ENCODE measurements around the gene SOX15.
A peak's percentile ranks its signal among the peaks of the same experiment; 100 is the strongest.
"Not testable (repeated sequence)": the region's sequence is repeated elsewhere in the genome, so short reads cannot be mapped to it uniquely, and the experiment has no call there.

The SOX15 gene

DNA sequence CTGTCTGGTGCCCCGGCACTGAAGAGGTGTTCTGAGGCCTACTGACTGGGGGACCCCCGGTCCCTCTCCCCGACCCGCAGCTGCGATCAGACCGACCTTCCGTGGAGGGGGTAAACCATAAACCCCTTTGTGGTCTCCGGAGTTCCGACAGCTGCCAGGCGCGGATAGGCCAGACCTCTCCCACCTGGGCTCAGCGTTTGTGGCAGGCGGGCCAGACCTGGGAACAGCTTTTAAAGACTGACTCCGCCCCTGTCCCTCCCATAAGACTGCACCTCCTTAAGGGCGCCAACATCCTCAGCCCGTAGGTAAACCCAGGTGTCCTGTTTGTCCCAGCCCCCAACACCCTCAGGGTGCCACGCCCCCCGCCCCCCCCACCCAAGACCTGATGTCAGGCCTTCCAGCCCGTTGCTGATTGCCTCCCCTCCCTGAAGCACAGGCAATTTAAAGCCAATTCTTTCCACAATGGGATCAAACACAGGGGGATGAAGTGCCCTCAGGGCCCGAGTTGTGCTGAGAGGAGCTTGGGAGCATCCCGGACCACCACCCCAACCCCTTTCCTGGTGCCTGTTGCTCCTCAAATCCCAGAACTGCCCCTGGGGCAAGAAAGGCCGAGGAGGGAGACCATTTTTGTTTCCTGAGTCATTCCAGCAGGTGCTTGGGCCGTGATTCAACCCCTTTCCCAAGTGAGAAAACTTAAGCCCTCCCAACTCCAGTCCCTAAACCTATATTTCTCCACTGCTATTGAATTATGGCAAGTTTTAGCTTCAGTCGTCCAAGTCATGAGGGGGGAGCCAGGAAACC is at the start of gene SOX15:
TSS of gene SOX15 (minus strand) at position 204 of the 801 bp plus-strand sequence. CDS start 418 bp downstream, outside the sequence.
- no peak for DNase-seq (ENCODE audit: low read depth)

DNA sequence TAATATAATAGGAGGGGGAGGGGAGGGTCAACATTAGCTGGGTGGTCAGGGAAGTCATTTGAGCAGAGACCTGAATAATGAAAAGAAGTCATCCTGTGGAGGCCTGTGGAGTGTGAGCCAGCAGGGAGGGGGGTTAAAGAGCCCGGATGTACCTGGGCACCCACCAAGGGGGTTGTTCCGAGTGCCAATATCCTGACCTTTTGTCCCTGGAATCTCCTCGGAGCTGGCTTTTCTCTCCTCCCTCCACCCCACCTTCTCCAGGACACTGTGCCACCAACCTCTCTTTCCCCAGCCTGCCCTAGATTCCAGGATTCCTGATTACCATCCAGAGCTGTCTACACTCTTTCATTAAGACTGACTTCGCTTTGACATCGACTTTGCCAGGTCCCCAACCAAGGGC is 46.3 kb upstream of the SOX15 start:
- no peak for DNase-seq (ENCODE audit: low read depth)

DNA sequence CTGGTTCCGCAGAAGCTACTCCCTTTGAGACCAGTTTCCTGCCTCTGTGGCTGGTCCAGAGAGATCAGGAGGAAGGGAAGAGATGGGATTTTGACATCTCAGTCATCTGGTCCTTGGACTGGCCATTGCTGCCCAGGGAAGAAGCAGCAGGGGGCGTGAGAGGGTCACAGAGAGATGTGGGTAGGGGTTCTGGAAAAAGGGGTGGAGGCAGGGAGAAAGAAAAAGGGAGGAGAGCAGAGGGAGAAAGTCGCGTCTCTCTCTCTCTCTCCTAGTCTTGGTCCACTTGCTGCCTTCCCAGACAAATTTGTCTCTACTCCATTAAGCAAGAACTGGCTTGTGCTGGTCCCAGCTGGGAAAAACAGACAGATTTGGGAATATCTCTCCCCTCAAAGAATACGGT is 44.5 kb upstream of the SOX15 start:
- no peak for DNase-seq (ENCODE audit: low read depth)

DNA sequence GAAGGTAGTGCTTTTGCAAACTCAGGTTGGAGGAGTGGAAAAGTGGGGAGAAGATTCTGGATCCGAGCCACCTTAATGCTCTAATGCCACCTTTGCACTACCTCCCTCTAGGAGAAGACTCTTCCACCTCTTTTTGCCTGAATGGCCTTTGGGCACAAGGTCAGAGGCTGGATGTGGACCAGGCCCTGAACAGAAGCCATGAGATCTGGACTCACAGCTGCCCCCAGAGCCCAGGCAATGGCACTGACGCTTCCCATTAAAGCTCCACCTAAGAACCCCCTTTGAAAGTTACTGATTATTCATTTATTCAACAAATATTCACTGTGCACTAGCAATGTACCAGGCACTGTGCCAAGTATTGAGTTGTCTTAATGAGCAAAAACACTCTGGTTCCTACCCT is 43.2 kb upstream of the SOX15 start:
- DNase-seq (ENCODE audit: low read depth) = no peak

DNA sequence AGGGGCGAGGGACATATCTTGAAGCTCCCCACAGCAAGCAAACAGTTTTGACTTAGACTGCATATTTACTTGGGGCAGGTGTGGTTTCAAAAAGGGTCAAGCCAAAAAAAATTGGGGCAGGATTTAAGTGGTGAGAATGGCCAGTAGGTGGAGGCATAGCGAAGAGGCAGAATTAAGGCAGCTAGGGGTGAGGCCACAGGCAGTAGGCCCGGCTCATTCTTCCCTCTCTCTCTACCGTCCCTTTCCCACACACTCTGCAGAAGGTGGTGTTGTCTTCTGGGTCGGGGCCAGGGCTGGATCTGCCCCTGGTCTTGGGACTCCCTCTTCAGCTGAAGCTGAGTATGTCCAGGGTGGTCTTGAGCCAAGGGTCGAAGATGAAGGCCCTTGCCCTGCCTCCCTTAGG is 42.6 kb upstream of the SOX15 start:
- peak; percentile 30 for DNase-seq (ENCODE audit: low read depth)

DNA sequence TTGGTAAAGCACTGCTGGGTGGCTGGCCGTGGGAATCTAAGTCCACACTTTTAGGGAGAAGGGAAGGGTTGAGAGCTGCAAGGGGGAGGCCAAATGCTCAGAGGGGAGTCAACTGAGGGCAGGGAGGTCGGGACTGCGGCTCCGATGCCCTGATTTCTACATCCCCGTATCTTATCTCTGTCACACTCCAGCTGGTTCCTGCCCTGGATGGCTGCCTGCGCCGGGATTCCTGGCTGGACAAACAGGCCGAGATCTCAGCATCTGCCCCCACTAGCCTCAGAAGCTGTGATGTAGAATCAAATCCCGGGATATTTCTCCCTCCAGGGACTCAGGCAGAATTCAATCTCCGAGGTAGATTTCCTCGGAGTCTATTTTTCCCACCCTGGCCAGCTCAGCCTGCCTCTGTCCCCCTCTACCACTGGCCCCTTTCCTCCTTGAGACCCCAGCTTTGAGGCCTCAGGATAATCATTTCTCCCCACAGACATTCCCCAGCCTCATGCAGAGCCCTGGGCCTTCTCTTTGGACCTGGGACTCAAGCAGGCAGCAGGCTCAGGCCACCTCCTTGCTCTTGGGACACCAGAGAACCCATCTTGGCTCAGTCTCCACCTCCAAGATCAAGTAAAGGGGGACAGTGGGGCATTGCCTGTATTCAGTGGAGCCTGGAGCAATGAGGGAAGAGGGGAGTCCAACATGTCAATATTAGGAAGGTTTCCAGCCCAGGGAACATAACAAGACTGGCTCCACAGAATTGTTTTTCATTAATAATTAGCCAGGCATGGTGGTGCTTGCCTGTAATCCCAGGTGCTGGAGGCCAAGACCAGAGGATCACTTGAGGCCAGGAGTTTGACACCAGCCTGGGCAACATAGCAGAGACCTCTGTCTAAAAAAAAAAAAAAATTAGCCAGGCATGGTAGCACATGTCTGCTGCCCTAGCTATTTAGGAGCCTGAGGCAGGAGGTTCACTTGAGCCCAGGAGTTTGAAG is 41.8 kb upstream of the SOX15 start:
- DNase-seq (ENCODE audit: low read depth) = no peak

DNA sequence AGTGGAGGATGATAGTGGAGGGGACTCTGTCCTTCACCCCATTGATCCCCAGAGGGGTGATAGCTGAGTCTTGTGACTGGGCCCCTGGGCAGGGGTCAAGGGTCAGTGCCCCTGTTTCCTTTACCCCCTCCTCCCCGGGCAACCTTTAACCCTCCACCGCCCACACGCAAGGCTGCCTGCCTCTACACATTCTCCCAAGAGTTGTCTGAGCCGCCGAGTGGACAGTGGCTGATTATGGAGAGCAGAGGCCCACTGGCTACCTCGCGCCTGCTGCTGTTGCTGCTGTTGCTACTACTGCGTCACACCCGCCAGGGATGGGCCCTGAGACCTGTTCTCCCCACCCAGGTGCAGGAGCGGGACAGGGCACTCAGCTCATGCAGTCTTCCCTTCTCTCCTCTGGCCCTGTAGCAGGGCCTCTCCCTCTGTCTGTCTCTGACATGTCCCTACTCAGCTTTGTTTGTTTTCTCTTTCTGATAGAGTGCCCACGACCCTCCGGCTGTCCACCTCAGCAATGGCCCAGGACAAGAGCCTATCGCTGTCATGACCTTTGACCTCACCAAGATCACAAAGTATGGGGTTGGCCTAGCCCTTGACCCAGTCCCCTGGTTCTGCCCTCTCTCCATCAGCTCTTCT is 40.2 kb upstream of the SOX15 start, which contains the start of gene SHBG:
TSS of gene SHBG (plus strand) at position 197 of the 633 bp plus-strand sequence. CDS start at position 235, 38 bp downstream.
- no peak for DNase-seq (ENCODE audit: low read depth)

DNA sequence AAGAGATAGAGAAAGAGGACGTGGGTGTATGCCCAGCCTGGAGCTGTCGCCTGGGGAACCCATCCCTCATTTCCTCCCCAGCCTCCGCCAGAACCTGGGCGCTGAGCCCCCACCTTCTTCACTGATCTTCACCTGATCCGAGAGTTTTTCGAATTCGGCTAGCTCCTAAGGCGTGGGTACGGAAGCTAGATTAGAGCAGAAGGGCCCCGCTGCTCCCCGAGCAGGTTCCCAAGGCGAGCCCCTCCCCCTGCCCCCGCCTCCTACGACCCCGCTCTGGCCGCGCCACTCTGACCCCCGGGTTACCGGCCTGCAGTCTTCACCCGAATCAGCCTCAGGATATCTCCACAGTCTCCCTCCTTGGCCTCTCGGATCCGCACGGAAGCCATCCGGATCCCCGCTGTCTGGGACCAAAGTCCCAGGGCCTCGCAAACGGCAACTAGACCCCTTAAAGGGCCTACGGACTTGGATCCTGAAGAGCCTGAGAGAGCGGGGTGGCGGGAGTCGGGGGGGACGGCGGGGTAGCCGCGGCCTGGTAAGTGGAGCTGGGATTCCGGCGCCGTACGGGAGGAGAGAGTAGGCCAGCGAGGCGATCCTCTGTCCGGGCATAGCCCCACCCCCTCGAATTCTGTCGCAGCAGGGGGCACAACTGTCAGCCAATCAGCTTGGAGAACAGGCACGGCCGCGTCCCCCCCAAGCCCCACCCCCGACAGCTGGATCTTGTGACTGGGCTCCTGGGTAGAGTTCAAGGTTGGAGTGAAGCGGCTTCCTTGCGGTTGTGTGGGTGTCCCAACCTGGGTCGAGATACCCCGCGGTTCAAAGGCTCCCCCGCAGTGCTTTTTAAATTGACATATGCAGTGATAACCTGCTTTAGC is 37.6 kb upstream of the SOX15 start, which contains the start of gene SAT2:
TSS of gene SAT2 (minus strand) at position 572 of the 872 bp plus-strand sequence. CDS start at position 386, 186 bp downstream.
- DNase-seq (ENCODE audit: low read depth) = peak; percentile 91

DNA sequence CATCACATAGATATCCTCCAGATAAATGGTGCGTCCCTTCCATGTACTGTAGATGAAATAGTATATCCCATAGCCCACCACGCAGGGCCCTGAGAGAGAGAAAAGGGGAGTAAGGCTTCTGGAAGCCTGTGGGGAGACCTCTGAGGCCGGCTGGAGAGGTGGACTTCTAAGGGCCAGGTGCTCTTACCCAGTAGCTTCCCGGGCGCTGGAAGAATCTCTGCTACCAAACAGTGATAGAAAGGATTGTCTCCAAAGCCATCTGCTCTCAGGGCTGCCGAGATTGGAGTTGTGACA is 37.0 kb upstream of the SOX15 start:
- no peak for DNase-seq (ENCODE audit: low read depth)

DNA sequence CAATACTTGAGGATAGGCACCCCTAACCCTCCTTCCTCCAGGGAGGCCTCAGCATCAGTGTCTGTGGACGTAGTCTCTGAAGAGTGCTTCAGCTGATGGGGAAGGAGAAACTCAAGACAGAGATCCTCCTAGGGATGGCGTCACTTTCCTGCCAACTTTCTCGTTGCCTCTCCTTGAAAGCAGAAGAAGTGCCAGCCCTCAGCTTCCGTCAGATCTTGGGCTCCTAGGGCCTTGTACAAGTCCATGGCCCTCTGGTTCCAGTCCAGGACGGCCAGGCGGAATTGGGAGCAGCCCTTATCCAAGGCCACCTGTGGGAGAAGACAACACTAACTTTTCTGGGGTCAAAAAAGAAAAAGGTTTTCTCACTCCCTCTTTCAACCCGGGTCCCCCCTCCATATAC is 36.4 kb upstream of the SOX15 start:
- DNase-seq (ENCODE audit: low read depth) = no peak

DNA sequence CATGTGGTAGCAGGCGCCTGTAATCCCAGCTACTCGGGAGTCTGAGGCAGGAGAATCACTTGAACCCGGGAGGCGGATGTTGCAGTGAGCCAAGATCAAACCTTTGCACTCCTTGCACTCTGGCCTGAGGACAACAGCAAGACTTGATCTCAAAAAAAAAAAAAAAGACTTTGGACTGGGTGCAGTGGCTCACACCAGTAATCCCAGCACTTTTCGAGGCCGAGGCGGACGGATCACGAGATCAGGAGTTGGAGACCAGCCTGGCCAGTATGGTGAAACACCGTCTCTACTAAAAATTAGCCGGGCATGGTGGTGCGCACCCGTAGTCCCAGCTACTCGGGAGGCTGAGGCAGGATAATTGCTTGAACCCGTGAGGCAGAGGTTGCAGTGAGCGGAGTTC is 35.9 kb upstream of the SOX15 start:
- DNase-seq (ENCODE audit: low read depth) = not testable (repeated sequence)

DNA sequence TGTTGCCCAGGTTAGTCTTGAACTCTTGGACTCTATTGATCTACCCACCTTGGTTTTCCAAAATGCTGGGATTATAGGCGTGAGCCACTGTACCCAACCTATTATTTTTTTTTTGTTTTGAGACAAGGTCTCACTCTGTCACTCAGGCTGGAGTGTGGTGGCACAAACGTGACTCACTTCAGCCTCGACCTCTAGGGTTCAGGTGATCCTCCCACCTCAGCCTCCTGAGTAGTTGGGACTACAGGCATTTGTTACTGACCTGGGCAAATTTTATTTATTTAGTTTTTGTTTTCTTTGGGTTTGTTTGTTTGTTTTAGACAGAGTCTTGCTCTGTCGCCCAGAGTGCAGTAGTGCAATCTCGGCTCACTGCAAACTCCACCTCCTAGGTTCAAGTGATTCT is 33.8 kb upstream of the SOX15 start:
- DNase-seq (ENCODE audit: low read depth) = no peak

DNA sequence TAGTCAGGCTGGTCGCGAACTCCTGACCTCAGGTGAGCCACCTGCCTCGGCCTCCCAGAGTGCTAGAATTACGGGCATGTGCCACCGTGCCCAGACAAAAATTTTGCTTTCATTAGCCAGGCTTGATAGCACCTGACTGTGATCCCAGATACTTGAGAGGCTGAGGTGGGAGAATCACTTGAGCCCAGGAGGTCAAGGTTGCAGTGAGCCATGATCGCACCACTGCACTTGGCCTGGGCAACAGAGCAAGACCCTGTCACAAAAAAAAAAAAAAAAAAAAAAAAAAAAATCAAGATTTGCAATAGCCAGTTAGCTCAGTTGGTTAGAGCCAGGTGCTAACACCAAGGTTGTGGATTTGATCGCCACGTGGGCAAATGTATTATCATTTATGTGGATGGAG is 30.9 kb upstream of the SOX15 start:
- DNase-seq (ENCODE audit: low read depth) = no peak

DNA sequence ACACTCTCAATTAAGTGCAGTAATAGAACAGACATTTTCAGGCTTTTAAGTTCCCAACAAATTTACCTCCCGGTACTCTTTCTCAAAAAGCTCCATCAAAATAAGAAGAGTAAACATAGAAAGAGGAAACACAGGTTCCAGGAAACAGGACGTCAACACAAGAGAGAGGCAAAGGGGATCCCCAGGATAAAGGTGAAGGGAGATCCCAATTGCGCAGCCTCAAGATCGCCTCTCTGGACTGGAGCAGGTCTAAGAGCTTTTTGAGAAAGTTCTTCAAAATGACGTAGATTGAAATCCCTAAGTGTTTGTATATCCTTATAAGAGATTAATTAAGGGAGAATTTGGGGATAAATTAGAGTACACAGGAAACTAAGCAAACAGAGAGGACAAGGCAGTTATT is 28.7 kb upstream of the SOX15 start:
- DNase-seq (ENCODE audit: low read depth) = no peak

DNA sequence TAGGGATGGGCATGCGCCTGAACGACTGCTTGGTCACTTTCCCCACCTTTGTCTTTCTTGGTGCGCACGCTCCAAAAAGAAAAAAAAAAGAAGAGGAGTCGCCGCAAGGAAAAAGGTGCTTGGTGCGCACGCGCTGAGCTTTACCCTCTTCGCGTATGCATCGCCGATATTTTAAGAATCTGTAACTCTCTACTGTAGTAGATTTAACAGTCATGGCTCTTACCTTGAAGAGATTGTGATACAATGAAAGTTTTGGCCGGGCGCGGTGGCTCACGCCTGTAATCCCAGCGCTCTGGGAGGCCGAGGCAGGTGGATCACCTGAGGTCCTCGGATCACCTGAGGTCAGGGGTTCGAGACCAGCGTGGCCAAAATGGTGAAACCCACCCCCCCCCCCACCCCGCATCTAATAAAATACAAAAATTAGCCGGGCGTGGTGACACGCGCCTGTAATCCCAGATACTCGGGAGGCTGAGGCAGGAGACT is 25.4 kb upstream of the SOX15 start:
- no peak for DNase-seq (ENCODE audit: low read depth)

DNA sequence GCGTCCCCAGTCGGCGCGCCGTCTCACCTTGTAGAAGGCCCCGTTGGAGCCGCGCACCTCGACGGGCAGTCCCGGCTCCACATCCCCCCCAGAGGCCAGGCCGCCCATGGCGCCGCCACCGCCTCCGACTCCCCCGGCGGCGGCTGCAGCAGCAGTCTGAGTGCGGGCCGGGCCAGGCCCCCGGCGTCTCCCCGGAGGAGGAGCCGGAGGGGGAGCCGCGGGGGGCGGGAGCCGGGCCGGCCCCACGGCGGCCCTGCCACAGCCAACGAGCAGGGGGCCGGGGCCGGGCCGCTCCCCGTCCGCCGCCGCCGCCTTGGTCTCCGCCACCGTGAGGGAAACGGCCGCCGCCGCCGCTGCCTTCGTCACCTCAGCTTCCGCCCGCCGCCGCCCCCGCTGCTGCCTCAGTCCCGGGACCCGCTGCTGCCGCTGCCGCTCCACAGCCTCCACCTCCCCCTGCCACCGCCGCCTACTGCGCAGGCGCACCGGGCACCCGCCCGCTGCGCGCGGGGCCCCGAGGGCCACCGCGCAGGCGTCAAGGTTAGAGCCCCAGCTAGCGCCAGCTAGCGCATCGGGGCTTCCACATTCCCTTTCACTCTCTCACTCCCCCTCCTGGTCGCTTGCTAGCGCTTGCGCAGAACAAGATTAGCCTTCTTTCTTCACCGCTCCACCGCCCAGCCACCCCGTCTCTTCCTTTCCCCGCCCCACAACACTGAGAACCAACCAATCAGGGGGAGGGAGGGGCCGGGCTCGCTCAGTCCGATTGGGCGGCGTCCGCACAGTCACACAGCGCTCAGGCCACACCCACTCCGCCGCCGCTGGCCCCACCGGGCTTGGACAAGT is 24.8 kb upstream of the SOX15 start, which contains the start of gene FXR2:
TSS of gene FXR2 (minus strand) at position 473 of the 840 bp plus-strand sequence. CDS start at position 108, 365 bp downstream.
- DNase-seq (ENCODE audit: low read depth) = peak; percentile 100

DNA sequence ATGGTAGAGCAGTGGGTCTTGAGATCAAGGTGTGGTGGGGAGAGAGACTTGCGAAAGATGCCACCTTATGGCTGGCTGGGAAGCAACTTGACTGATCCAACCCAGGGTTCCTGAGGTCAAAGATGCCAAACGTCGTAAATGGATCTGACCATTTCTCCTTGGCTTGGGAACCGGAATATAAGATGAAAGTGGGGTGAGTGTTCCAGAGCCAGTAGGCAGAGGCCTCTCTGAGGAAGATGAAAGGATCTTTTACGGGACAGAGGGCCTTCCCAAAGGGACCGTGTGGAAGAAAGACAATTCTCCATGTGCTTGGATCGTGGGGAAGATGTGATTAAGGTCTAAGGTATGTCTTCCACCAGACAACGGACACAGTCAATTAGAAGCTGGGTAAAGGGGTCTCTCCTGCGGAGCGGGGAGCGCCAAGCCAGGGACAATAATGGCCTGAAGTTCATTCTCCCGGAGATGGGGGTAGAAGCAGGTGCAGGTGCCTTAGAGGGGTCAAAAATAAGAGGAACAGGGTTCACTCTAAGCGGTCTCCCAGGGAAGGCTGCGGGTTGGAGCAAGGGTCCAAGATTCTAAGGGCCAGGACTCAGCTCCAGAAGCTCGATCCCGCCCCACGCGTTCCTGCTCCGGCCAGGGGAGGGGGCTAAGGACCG is 24.0 kb upstream of the SOX15 start:
- DNase-seq (ENCODE audit: low read depth) = no peak

DNA sequence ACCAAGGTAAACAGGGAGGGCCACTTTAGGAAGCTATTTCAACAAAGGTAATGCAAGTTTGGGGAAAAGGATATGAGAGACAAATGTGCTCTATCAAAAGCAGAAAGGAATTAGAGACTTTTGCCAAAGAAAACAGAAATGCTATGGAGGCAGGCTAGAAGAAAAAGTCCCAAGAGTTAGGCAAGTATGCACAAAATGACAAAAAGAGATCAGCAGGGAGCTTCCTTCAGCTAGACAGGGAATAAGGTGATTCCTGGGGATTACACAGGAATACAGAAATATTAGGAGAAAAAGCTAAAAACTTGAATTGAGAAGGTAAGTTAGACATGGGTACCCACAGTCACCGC is 22.4 kb upstream of the SOX15 start:
- DNase-seq (ENCODE audit: low read depth) = no peak

DNA sequence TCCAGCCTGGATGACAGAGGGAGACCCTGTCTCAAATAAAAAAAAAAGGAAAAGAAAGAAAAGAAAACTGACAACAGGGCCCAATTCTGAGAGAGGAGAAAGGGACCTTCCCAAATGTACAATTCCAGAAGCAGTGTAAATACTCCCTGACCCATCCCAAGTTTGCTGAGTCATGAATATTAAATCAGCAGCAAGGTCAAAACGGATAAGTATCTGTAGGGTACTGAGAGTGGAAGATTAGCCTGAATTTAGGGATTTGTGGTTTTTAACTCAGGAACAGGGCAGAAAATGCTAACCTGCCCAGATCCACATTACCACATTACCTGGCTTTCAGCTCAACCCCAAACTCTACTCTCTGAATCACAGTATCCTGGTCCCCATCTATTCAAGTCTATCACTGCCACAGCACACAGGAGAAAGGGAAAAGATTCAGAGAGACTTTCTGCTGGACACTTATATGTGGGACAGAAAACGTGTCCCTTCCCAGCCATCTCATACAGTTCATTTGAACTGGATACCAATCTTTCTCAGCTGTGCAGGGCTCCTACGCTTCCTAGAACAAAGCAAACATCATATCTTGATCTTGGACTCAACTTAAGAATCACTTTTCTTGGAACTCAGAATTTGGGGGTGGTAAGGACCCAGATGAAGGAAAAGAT is 21.9 kb upstream of the SOX15 start:
- no peak for DNase-seq (ENCODE audit: low read depth)

Data from fibroblast of the conjunctiva (primary cell).